T-helper 2 cell treated with Interferon-gamma antibody and Interleukin-4, amounts not matched to agents 100 ng/mL and 5 ng/mL, for 36 hours (primary cell): ENCODE measurements around the gene MEIKIN. TPM values are rescaled to one million over a fixed set of nuclear protein-coding genes. Genes with fewer than 3 reads are reported as not detected.
"Not testable (repeated sequence)": the region's sequence is repeated elsewhere in the genome, so short reads cannot be mapped to it uniquely, and the experiment has no call there.

Experiments
- intact Hi-C: fragments of 100-400 bp; cut with micrococcal nuclease; formaldehyde crosslinking; loops from one replicate; pipeline ENCODE4 v1.15.1; 2023
- total RNA-seq: library from RNA; stranded (reverse); gene quantifications from 2 replicates; pipeline ENCODE4 v1.2.3, GENCODE V29; 2022

MEIKIN gene
- total RNA-seq, 1 donor from 2014 or later, result not detected

GRCh38 chr5:131812371-131813160 is 132.9 kb downstream of the MEIKIN start:
- intact Hi-C loops, result no loop called here

GRCh38 chr5:131810510-131811249 is 134.8 kb downstream of the MEIKIN start:
- intact Hi-C loops, result loop anchor here (1.0 kb wide), 2 partner anchors 198 to 253 kb away; no protein-coding TSS in a partner anchor

GRCh38 chr5:131796793-131797693 is 148.4 kb downstream of the MEIKIN start, which contains the start of gene FNIP1:
Gene FNIP1, minus strand, starts transcription at chr5:131797017. Its CDS starts 96 bp downstream, at chr5:131796921.
- intact Hi-C loops, result loop anchor here (1.0 to 10.0 kb wide), 10 partner anchors 50 to 668 kb away; partner anchors contain the start of genes IL3, LYRM7 and RAPGEF6

- intact Hi-C loops, result loop anchor here (2.0 to 10.0 kb wide), 8 partner anchors 201 to 669 kb away; partner anchors contain the start of genes IL3 and LYRM7
These were observed 149.3 kb downstream of the MEIKIN start for GRCh38 chr5:131795879-131796792.

- intact Hi-C loops, result loop anchor here (5.0 to 10.0 kb wide), 6 partner anchors 212 to 670 kb away; partner anchors contain the start of gene IL3
These were observed 150.2 kb downstream of the MEIKIN start for GRCh38 chr5:131795228-131795627.

- intact Hi-C loops, result loop anchor here (10.0 kb wide), 2 partner anchors 540 to 670 kb away; no protein-coding TSS in a partner anchor
These were observed 150.9 kb downstream of the MEIKIN start for GRCh38 chr5:131794586-131794985.

- intact Hi-C loops, result loop anchor here (10.0 kb wide), 2 partner anchors 538 to 672 kb away; no protein-coding TSS in a partner anchor
These were observed 152.6 kb downstream of the MEIKIN start for GRCh38 chr5:131792896-131793295.

GRCh38 chr5:131791866-131792265 is 153.6 kb downstream of the MEIKIN start:
- intact Hi-C loops, result loop anchor here (10.0 kb wide), 2 partner anchors 537 to 673 kb away; no protein-coding TSS in a partner anchor

- intact Hi-C loops, result loop anchor here (10.0 kb wide), 2 partner anchors 536 to 674 kb away; no protein-coding TSS in a partner anchor
These were observed 154.9 kb downstream of the MEIKIN start for GRCh38 chr5:131790550-131790949.

GRCh38 chr5:131789765-131790164 is 155.7 kb downstream of the MEIKIN start:
- intact Hi-C loops, result loop anchor here (10.0 kb wide), 2 partner anchors 535 to 675 kb away; no protein-coding TSS in a partner anchor

GRCh38 chr5:131787736-131788135 is 157.7 kb downstream of the MEIKIN start:
- intact Hi-C loops, result no loop called here

GRCh38 chr5:131786900-131787692 is 158.4 kb downstream of the MEIKIN start:
- intact Hi-C loops, result no loop called here

GRCh38 chr5:131786036-131786435 is 159.4 kb downstream of the MEIKIN start:
- intact Hi-C loops, result no loop called here

- intact Hi-C loops, result no loop called here
These were observed 161.6 kb downstream of the MEIKIN start for GRCh38 chr5:131783874-131784273.

GRCh38 chr5:131783357-131783756 is 162.1 kb downstream of the MEIKIN start:
- intact Hi-C loops, result no loop called here

GRCh38 chr5:131782717-131783116 is 162.7 kb downstream of the MEIKIN start:
- intact Hi-C loops, result no loop called here

- intact Hi-C loops, result not testable (repeated sequence)
These were observed 167.3 kb downstream of the MEIKIN start for GRCh38 chr5:131778141-131778540.

GRCh38 chr5:131776450-131776849 is 169.0 kb downstream of the MEIKIN start:
- intact Hi-C loops, result no loop called here
